Measurements from ENCODE around the gene SNAPC4. TPM values are rescaled to one million over a fixed set of nuclear protein-coding genes. Genes with fewer than 3 reads are reported as not detected.
A peak's percentile ranks its signal among the peaks of the same experiment; 100 is the strongest.

The SNAPC4 gene
- polyA plus RNA-seq, 6 donors from 2014 or later, result 1.1 to 2.1 (median 1.3) TPM; not detected in 1

DNA sequence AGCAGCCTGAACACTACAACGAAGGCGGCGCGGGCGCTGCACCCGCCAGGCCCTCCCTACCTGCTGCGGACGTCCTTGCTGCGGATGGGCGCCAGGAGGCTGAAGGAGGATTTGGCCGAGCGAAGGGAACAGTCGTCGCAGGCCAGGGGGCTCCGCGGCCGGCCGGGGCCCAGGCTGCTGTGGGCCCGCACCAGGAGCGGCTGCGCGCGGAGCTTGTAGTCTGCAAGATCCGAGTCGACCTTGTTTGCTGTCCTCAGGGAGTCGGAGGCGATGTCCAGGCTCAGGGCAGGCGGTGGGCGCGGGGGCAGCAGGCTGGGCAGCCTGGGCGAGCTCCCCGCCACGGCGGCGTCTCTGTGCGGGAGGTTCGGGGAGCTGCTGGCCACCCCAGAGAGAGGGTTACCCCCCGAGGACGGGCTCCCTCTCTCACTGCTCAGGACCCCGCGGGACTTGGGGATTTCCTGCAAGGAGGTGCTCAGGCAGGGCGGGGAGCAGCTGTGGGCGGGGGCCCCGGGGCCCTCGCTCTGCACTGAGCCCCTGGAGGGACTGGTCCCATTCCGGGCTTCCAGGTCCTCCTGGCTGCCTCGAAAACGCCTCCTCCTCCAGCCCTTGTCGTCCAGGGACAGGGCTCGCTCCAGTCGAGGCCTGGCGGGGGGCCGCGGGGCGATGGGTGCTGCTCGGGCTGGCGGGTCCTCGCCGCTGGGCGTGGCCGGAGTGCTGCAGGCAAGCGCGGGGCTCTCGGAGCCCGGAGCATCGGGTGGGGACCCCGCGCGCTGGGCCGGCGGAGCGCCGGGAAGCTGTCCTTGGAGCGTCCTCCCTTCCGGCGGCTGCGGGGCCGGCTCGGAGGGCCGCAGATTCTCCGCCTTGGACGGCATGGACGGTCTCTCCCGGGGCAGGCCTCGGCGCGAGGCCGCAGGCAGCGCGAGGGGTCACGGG is 38.8 kb upstream of the SNAPC4 start:
- peak overlapping the region in 4 of 6 donors; percentile 54 to 71 (median 68) for H3K27ac Mint-ChIP-seq
- H3K4me1 Mint-ChIP-seq, result peaks cover 15 to 27% (median 25%) of the 10 kb centered on the region in 3 donors
- peak; percentile 56 for DNase-seq

DNA sequence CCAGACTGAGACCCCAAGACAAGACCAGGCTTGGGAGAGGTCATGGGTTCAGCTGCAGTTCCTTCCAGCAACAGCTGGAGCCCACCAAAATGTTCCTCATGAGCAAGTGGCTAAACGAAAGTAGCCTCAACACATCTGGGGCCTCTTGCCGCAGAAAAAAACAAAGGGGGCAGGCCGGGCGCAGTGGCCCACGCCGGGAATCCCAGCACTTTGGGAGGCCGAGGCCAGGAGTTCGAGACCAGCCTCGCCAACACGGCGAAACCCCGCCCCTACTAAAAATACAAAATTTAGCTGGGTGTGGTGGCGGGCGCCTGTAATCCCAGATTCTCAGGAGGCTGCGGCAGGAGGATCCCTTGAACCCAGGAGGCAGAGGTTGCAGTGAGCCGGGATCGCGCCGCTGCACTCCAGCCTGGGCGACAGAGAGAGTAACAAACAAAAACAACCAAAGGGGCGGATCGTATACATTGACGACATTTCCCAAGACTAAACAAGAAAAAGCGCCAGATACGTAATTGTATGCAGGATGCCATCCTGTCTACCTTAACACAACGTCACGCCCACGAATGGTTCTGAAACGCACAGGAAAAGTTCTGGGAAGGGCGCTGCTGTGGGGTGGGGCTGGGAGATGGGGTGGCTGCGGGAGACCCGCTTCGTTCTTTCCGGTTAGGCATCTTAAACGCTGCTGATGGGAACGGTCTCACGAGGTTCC is 38.0 kb upstream of the SNAPC4 start:
- peak overlapping the region; percentile 77 to 92 (median 84) for H3K4me3 Mint-ChIP-seq

More for the DNA sequence above, 38.8 kb upstream of the SNAPC4 start:
- Mint-ChIP-seq H3K36me3 (peaks cover 0 to 3% of the 10 kb centered on the region in 2 donors), H3K4me3 (peak overlapping the region; percentile 77 to 92 (median 84)), H3K27me3 (no peaks in the 10 kb centered on the region), H3K9me3 (no peaks in the 10 kb centered on the region)
- ATAC-seq (ENCODE audit: low read depth in 2 of 2), result peak; percentile 78 to 79

DNA sequence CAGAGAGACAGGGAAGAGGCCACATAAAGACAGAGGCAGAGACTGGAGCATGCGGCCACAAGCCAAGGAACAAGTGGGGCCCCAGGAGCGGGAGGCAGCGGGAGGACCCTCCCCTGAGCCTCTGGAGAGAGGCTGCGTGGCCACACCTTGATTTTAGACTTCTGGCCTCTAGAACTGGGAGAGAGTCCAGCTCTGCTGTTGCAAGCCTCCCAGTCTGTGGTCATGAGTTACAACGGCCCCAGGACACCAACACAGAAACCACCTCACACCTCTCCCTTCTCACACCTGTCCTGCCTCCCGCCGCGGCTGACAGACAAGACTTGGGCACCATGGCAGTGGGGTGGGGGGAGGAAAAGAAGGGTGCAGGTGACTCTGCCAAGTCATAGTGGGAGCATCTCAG is 37.5 kb upstream of the SNAPC4 start:
- H3K27ac Mint-ChIP-seq, result peak overlapping the region in 3 of 6 donors; percentile 49 to 84 (median 70)
- no peaks in the 10 kb centered on the region for H3K36me3 Mint-ChIP-seq
- DNase-seq (no peak), ATAC-seq (ENCODE audit: low read depth in 2 of 2) (no peak)
- peaks cover 12 to 25% (median 22%) of the 10 kb centered on the region in 3 donors for H3K4me1 Mint-ChIP-seq
- H3K4me3 Mint-ChIP-seq, result peak overlapping the region; percentile 77 to 92 (median 84)
- H3K27me3 Mint-ChIP-seq, result no peaks in the 10 kb centered on the region
- no peaks in the 10 kb centered on the region for H3K9me3 Mint-ChIP-seq

More for the DNA sequence above, 38.0 kb upstream of the SNAPC4 start:
- Mint-ChIP-seq H3K4me1 (peaks cover 12 to 26% (median 25%) of the 10 kb centered on the region in 3 donors), H3K27ac (peak overlapping the region in 4 of 6 donors; percentile 65 to 88 (median 70)), H3K27me3 (no peaks in the 10 kb centered on the region), H3K9me3 (no peaks in the 10 kb centered on the region), H3K36me3 (no peaks in the 10 kb centered on the region)
- ATAC-seq (ENCODE audit: low read depth in 2 of 2) (no peak), DNase-seq (no peak)

DNA sequence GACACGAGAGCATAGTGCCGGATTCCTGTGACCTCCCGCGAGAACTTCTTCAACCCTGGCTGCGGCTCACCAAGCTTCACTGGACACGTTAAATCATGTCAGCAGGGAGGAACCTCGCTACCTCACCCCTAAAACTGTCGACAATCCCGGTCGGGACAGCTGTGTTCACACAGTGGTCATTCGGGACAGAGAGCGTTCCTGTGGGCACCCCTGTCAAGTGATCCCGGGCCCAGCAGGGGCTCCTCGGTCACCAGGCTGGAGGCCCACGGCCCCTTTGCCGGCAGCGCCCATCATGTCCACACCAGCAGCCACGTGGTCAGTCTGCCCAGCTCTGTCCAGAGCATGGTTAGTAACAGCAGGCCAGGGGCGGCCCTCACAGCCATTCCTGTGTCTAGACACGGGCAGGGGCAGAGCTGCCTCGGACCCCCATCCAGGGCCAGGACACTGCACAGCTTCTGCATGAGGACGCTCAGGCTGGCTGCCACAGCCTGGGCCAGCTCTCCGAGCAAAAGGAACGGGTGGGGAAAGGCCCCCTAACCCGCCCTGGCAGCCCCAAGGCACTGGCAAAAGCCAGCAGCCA is 36.2 kb upstream of the SNAPC4 start:
- H3K27ac Mint-ChIP-seq, result peak overlapping the region in 2 of 6 donors; percentile 52 to 76
- H3K4me3 Mint-ChIP-seq, result peak overlapping the region in 5 of 8 donors; percentile 5 to 92 (median 64)
- no peak for ATAC-seq (ENCODE audit: low read depth in 2 of 2)
- H3K36me3 Mint-ChIP-seq, result no peaks in the 10 kb centered on the region
- H3K9me3 Mint-ChIP-seq, result no peaks in the 10 kb centered on the region
- H3K4me1 Mint-ChIP-seq, result peaks cover 12 to 25% (median 22%) of the 10 kb centered on the region in 3 donors
- no peak for DNase-seq
- H3K27me3 Mint-ChIP-seq, result no peaks in the 10 kb centered on the region

DNA sequence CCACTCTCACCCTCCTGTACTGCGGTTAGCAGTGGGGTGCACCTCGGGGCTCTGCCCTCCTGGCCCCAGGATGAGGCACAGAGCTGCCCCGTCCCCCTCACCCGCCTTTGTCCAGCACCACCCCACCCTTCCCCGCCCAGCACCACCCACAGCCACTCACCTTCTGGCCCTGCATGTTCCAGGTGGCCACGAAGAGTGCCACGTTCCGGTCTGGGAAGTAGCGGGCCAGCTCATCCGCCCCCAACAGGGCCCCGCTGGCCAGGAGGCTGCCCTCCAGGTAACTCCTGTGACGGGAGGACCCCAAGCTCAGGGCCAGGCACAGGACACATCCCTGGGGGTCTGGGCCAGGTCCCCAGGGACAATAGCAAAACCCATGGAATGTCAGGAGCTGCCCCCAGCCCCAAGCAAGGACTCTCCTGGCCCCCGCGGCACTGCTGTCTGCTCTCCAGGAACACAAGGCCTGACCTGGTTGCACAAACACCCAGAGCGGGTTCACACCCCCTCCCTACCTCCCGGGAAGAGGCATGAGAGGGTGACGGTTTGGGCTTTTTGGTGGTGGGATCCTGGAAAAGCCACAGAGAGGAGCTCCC is 34.7 kb upstream of the SNAPC4 start:
- peaks cover 12 to 25% (median 22%) of the 10 kb centered on the region in 3 donors for H3K4me1 Mint-ChIP-seq
- H3K9me3 Mint-ChIP-seq, result no peaks in the 10 kb centered on the region
- no peaks in the 10 kb centered on the region for H3K27me3 Mint-ChIP-seq
- DNase-seq (no peak), ATAC-seq (ENCODE audit: low read depth in 2 of 2) (no peak)
- H3K36me3 Mint-ChIP-seq, result no peaks in the 10 kb centered on the region
- no peak overlapping the region for H3K4me3 Mint-ChIP-seq
- no peak overlapping the region for H3K27ac Mint-ChIP-seq

DNA sequence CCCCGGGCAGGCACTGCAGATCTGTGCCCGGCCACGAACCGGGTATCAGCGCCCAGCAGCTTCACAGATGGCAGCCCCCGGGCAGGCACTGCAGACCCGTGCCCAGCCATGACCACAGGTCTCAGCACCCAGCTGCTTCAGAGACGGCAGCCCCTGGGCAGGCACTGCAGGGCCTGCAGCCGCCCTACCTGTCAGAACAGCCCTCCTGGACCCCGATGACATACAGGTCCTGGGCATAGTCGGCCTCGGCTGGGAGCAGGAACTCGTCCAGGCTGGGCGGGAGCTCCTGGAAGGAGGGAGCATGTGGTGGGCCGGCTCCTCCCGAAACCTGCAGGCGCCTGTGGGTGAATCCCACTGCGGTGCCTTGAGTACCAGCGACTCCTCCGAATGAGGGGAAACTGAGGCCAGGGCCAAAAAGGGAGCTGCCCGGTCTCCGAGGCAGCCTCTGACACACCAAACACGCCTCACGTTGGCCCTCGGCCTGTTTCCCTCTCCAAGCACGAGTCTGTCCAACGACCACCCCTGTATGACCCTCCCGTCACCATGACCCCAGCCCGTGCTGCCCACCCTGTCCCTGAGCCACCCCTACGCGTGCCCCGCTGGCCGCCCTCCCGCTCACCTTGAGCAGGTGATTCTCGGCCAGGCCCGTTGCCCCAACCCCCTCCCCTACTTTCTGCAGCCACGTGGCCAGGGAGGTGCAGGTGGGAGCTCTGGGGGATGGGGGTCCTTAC is 34.0 kb upstream of the SNAPC4 start:
- Mint-ChIP-seq H3K4me1 (peaks cover 12 to 25% (median 22%) of the 10 kb centered on the region in 3 donors), H3K27me3 (no peaks in the 10 kb centered on the region), H3K36me3 (no peaks in the 10 kb centered on the region), H3K4me3 (no peak overlapping the region), H3K27ac (no peak overlapping the region), H3K9me3 (no peaks in the 10 kb centered on the region)
- no peak for ATAC-seq (ENCODE audit: low read depth in 2 of 2)
- no peak for DNase-seq

DNA sequence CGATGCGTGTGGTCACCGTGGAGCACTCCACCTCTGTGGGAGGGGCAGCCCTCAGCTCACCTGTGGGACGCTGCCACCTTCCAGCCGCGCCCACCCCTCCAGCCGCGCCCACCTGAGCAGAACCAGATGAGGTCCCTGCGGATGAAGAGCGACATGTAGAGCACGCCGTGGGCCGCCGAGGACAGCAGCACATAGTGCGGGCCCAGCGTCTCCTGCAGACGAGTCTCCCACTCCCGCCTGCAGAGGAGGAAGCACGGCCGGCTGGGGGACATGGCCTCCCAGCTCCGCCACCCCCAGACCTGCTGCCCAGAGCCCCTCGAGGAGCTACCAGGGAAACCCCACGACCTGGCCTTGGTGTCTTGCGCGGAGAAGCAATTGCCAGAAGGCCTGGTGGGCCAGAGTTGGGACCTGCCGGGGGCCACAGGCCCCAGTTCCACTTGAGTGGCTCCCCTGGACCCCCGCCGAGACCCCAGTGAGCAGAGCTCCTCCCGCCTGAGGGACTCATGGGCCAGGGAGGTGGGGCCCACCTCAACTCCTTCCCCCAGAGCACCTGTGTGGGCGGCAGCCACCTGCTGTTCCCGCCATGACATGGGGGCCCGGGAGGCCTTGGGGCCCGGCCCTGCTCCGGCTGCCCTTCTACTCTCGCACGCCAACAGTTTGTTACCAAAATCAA is 33.2 kb upstream of the SNAPC4 start:
- Mint-ChIP-seq H3K4me3 (no peak overlapping the region), H3K36me3 (no peaks in the 10 kb centered on the region), H3K27me3 (no peaks in the 10 kb centered on the region), H3K27ac (no peak overlapping the region), H3K9me3 (no peaks in the 10 kb centered on the region), H3K4me1 (peaks cover 12 to 22% (median 18%) of the 10 kb centered on the region in 3 donors)
- no peak for ATAC-seq (ENCODE audit: low read depth in 2 of 2)
- DNase-seq, result no peak

DNA sequence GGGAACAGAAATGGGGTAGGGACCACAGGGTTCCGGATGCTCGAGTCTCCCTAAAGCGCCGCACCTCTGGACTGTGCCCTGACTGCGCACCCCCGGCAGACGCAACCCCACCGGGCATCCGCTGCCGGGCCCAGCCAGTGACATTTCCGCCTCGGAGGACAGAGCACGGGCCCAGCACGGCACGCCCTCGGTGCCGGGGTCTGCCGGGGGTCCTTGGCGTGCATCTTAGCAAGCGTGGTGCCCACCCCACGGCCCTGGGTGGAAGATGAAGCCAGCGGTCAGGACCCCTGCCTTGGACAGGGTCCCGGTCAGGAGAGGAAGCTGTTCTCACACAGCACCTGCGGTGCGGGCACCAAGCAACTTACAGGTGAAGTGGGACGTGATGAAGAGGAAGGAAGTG is 32.6 kb upstream of the SNAPC4 start:
- no peak overlapping the region for H3K4me3 Mint-ChIP-seq
- H3K27ac Mint-ChIP-seq, result no peak overlapping the region
- no peak for DNase-seq
- no peaks in the 10 kb centered on the region for H3K27me3 Mint-ChIP-seq
- H3K4me1 Mint-ChIP-seq, result peaks cover 11 to 16% (median 12%) of the 10 kb centered on the region in 3 donors
- ATAC-seq (ENCODE audit: low read depth in 2 of 2), result no peak
- no peaks in the 10 kb centered on the region for H3K9me3 Mint-ChIP-seq
- no peaks in the 10 kb centered on the region for H3K36me3 Mint-ChIP-seq

DNA sequence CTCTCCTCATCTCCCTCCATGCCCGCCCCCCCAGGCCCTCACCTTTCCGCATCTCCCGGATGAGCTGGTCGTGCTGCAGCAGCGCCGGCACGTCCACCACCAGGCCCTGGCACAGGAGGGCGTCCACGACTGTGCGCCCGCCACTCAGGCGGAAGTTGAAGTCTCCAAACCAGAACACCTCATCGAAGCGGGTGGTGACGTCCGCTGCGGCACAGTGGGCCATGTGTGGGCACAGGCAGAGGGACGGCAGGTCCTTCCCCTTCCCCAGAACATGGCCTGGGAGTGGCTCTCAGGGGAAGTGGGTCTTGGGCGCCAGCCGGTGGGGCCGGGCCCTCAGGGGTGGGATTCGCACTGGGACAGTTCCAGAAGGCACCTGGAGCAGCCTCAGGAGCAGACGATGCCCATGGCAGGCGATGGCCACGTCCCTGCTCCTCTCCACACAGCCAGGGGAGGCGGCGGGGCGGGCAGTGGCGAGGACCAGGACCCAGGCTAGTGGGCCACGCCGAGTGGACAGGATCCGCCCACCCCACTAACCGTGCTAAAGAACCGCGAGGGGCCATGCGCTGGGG is 31.9 kb upstream of the SNAPC4 start:
- H3K27ac Mint-ChIP-seq, result no peak overlapping the region
- no peaks in the 10 kb centered on the region for H3K9me3 Mint-ChIP-seq
- H3K4me1 Mint-ChIP-seq, result peaks cover 5 to 9% (median 5%) of the 10 kb centered on the region in 3 donors
- H3K4me3 Mint-ChIP-seq, result no peak overlapping the region
- H3K27me3 Mint-ChIP-seq, result no peaks in the 10 kb centered on the region
- no peak for DNase-seq
- no peaks in the 10 kb centered on the region for H3K36me3 Mint-ChIP-seq
- ATAC-seq (ENCODE audit: low read depth in 2 of 2), result no peak

DNA sequence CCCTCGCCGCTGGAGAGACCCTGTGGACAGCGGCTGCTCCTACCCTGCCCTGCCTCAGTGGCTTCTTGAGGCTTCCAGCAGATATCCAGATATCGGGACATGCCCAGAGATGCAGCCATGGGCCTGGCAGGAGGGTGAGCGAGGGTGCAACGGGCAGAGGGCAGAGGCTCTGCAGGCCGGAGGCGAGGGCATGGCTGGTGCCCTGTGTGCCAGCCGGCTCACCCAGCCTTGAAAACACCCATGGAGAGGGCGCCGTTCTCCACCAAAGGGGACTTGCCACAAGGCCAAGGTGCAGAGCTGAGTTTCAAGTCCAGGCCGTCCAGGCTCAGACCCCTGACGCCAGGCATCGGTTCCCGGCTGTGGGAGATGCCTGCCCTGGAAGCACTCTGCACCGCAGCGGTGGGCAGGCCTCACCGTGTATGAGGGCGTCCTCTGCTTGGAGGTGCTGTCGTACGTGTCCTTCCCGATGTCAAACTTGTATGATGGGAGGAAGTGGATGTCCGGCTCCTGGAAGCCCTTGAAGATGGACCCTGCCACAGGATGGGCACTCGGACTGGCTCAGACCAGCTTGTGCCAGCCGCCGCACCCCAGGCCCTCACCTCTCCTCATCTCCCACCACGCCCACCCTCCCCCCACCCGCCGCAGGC is 30.7 kb upstream of the SNAPC4 start:
- H3K4me1 Mint-ChIP-seq, result peaks cover 0 to under 1% (median under 1%) of the 10 kb centered on the region in 3 donors
- no peaks in the 10 kb centered on the region for H3K36me3 Mint-ChIP-seq
- no peaks in the 10 kb centered on the region for H3K27me3 Mint-ChIP-seq
- no peak overlapping the region for H3K4me3 Mint-ChIP-seq
- ATAC-seq (ENCODE audit: low read depth in 2 of 2) (no peak), DNase-seq (no peak)
- no peak overlapping the region for H3K27ac Mint-ChIP-seq
- H3K9me3 Mint-ChIP-seq, result no peaks in the 10 kb centered on the region

DNA sequence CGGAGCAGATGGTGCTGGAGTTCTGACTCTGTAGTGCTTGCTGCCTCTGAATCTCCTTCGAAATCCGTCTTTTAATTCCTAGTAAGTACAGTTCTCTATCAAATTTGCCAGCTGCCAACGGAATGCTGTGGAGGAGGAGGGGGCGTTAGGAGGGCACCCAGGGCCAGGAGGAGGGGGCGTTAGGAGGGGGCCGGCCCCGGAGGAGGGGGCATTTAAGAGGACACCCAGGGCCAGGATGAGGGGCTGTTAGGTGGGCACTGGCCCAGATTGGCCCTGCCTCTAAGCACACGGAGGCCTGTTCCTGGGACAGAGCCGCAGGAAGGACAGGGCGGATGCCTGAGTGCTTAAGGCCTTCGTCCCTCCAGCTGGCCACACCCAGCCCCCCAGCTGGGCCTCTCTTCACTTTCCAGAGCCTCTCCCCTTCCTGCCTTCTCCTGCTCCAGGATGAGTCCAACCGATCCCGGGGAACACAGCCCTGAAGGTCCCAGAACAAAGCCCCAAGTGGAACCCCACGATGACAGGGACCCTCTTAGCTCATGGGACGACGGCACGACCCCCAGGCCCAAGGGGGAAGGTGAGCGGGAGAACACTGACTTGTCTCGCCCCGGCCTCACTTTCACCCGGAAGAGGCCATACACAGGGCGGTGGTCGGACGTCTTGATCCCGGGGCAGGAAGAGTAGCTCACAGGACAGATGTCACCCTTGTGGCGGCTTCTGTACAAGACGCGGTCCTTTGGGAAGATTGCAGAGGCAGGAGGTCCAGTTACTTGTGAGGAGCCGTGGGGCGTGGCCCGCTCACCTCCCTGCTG is 29.9 kb upstream of the SNAPC4 start:
- Mint-ChIP-seq H3K27ac (no peak overlapping the region), H3K4me1 (no peaks in the 10 kb centered on the region), H3K4me3 (no peak overlapping the region), H3K36me3 (no peaks in the 10 kb centered on the region), H3K27me3 (no peaks in the 10 kb centered on the region), H3K9me3 (no peaks in the 10 kb centered on the region)
- DNase-seq (no peak), ATAC-seq (ENCODE audit: low read depth in 2 of 2) (no peak)
